Lung (tissue), 12 donors: ENCODE measurements around the gene LRRC40. TPM values are rescaled to one million over a fixed set of nuclear protein-coding genes. Genes with fewer than 3 reads are reported as not detected.

Source experiments
- ATAC-seq: fragments of 200-7000 bp; cut with Tn5 transposase; one replicate; pipeline ENCODE4 v1.9.1; 2020; ENCODE audit warnings: moderate number of reproducible peaks; ENCODE audit not compliant: insufficient read depth, low FRiP score
- DNase-seq, 3 donors: peaks; one replicate each; pipeline ENCODE4 v3.0.0-alpha.2; 2013 to 2017
- H3K27ac ChIP-seq, 2 donors: one replicate each; pipeline ENCODE4 v1.5.1; 2013; ENCODE audit warnings: mild to moderate bottlenecking in 2 of 2, moderate library complexity in 2 of 2, control low read depth in 1 of 2, inconsistent platforms in 1 of 2, low read depth in 1 of 2, low read length in 1 of 2
- H3K27me3 ChIP-seq, 3 donors: one replicate each; pipeline ENCODE4 v1.5.1; 2013; ENCODE audit warnings: low read length in 2 of 3; ENCODE audit not compliant: control insufficient read depth in 3 of 3, insufficient read depth in 3 of 3
- H3K36me3 ChIP-seq, 4 donors: one replicate each; pipeline ENCODE4 v1.5.1; 2013; ENCODE audit warnings: low read length in 4 of 4, mild to moderate bottlenecking in 1 of 4, moderate library complexity in 1 of 4; ENCODE audit not compliant: control insufficient read depth in 4 of 4, insufficient read depth in 4 of 4
- H3K4me1 ChIP-seq, 5 donors: one replicate each; pipeline ENCODE4 v1.5.1; 2013; ENCODE audit warnings: low read length in 5 of 5, mild to moderate bottlenecking in 2 of 5, moderate library complexity in 1 of 5; ENCODE audit not compliant: control insufficient read depth in 5 of 5, insufficient read depth in 5 of 5
- H3K4me3 ChIP-seq: one replicate; pipeline ENCODE4 v1.5.1; 2013; ENCODE audit warnings: mild to moderate bottlenecking, control low read depth, moderate library complexity
- H3K9ac ChIP-seq, 2 donors: one replicate each; pipeline ENCODE4 v1.5.1; 2013; ENCODE audit warnings: low read length in 2 of 2, control low read depth in 1 of 2; ENCODE audit not compliant: insufficient read depth in 1 of 2
- H3K9me3 ChIP-seq, 4 donors: one replicate each; pipeline ENCODE4 v1.5.1; 2013; ENCODE audit warnings: low read length in 3 of 4, mild to moderate bottlenecking in 1 of 4, moderate library complexity in 1 of 4; ENCODE audit not compliant: control insufficient read depth in 4 of 4, insufficient read depth in 3 of 4
- WGBS, 2 donors: extraction: QIAGEN DNeasy Blood & Tissue Kit; methylation state at CpG; one replicate each; pipeline ENCODE4 v1.1.7; 2013; 5-methylcytosine and 5-hydroxymethylcytosine counted together
- polyA plus RNA-seq, 2 donors: library from polyadenylated mRNA; stranded (reverse); fragments of 200-250 nt; gene quantifications; one replicate each; pipeline ENCODE4 v1.2.1, GENCODE V29; 2013
- total RNA-seq, 2 donors: library from RNA; depleted of rRNA in 1 of 2; stranded (reverse); fragments of >200 nt in 1 of 2; gene quantifications; one replicate each; pipeline ENCODE4 v1.2.1, GENCODE V29; 2014 to 2021
- TF ChIP-seq, protein P1 (sequence below): IDR thresholded peaks from 2 replicates; pipeline ENCODE4 v1.5.1; 2012; ENCODE audit warnings: mild to moderate bottlenecking; ENCODE audit errors: control extremely low read depth, extremely low read depth
- donor health status: control.
- donor health status: control.
- donor health status: Bipolar disorder and iron deficiency.
- donor health status: healthy.
- donor health status: DM: yes; HTN: yes; CAD: no.

The LRRC40 gene
- total and polyA plus RNA-seq, 4 donors, result 7.5 to 24.6 (median 10.6) TPM

DNA sequence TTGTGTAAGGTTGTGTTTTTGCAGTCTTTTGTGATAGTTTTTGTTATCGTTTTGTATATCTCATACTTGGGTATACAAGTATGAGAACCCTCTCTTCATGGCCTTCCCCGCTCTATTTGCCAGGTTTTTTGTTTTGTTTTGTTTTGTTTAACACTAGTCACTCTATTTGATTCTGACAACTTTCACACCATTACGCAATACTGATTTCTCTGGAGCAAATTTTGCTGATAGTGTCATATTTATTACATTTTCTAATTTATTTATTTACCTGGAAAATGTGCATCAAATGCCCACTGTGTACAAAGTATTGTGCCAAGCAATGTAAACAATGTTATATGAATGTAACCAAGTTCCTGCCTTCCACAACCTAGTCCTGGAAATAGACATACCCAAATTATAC lies 90.1 kb downstream of the LRRC40 start:
- TF ChIP-seq, protein P1, sequence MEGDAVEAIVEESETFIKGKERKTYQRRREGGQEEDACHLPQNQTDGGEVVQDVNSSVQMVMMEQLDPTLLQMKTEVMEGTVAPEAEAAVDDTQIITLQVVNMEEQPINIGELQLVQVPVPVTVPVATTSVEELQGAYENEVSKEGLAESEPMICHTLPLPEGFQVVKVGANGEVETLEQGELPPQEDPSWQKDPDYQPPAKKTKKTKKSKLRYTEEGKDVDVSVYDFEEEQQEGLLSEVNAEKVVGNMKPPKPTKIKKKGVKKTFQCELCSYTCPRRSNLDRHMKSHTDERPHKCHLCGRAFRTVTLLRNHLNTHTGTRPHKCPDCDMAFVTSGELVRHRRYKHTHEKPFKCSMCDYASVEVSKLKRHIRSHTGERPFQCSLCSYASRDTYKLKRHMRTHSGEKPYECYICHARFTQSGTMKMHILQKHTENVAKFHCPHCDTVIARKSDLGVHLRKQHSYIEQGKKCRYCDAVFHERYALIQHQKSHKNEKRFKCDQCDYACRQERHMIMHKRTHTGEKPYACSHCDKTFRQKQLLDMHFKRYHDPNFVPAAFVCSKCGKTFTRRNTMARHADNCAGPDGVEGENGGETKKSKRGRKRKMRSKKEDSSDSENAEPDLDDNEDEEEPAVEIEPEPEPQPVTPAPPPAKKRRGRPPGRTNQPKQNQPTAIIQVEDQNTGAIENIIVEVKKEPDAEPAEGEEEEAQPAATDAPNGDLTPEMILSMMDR, result no peak
- Histone ChIP-seq H3K27ac (no peak overlapping the region), H3K4me3 (no peak overlapping the region), H3K9ac (no peak overlapping the region), H3K4me1 (peaks cover 0 to 7% (median 0%) of the 10 kb centered on the region in 5 donors), H3K27me3 (no peaks in the 10 kb centered on the region), H3K9me3 (no peaks in the 10 kb centered on the region), H3K36me3 (no peaks in the 10 kb centered on the region)
- DNase-seq, result no peak
- ATAC-seq, result no peak
- WGBS, 2 donors, result 78 to 87% methylated on average over 3 of the region's 3 CpGs

DNA sequence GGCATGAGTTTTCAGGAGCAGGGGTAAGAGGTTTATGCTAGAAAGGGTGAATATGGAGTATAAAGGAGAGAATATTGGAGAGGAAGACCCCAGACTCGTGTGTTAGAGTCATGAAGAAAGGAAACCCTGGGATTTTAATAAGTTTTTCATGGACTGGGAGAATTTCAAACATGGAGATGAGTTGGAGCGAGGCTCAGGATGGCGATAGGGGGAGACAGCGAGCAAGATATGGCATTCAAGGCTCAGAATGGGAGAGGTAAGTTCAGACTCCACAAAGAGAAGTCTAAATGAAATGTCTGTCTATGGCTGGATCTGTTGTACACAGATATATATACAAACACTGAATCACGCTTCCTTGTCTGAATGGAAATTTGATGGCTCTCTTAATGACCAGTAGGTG lies 92.5 kb downstream of the LRRC40 start:
- no peak overlapping the region for H3K27ac ChIP-seq
- DNase-seq, result no peak
- 86 to 92% methylated on average over 5 of the region's 5 CpGs for WGBS, 2 donors
- H3K9ac ChIP-seq, result no peak overlapping the region
- ATAC-seq, result no peak
- H3K9me3 ChIP-seq, result no peaks in the 10 kb centered on the region
- H3K4me3 ChIP-seq, result no peak overlapping the region
- TF ChIP-seq, protein P1, result no peak
- H3K4me1 ChIP-seq, result peaks cover 0 to 26% (median under 1%) of the 10 kb centered on the region in 5 donors
- H3K36me3 ChIP-seq, result no peaks in the 10 kb centered on the region
- H3K27me3 ChIP-seq, result no peaks in the 10 kb centered on the region

DNA sequence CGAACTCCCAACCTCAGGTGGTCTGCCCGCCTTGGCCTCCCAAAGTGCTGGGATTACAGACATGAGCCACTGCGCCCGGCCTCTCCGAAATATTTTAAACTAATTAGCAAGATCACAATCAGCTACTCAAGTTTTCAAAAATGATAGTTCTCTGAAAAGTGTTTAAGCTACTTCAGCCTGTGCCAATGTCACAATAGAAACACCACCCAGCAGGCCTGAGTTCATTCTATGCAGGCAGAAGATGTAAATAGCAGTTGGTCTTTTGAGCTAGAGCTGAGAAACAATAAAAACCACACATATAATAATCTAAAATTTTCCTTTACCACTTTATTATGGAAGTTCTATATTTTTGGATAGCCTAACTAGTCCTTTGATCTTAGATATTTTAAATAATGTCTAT lies 96.1 kb downstream of the LRRC40 start:
- Histone ChIP-seq H3K27ac (no peak overlapping the region), H3K9ac (no peak overlapping the region), H3K9me3 (no peaks in the 10 kb centered on the region), H3K4me3 (no peak overlapping the region), H3K27me3 (no peaks in the 10 kb centered on the region), H3K4me1 (peaks cover 0 to 24% (median 4%) of the 10 kb centered on the region in 5 donors), H3K36me3 (no peaks in the 10 kb centered on the region)
- TF ChIP-seq, protein P1, result no peak
- WGBS, 2 donors, result 86 to 93% methylated on average over 5 of the region's 5 CpGs
- no peak for ATAC-seq
- DNase-seq, result peak; percentile 53 to 89 (median 87)

DNA sequence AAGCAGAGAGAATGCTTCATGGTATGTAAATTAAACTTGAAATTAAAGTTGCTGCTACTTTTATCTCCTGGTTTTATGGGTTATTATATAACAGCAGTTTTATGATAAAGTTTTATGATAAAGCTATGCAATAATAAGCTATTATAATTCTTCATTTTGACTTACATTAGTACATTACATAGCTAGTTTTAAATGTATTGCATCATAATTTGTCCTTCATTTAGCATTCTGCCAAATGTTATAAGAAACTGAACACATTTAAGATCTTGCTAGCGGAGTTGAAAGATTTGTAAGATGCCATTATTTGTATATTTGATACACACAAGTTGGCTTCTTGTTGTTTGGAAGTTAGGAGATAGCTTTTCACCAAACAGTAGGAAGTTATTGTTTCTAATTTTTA lies 101.6 kb downstream of the LRRC40 start:
- no peak overlapping the region for H3K4me3 ChIP-seq
- peak in 2 of 3 donors; percentile 49 to 54 for DNase-seq
- TF ChIP-seq, protein P1, result no peak
- no peak overlapping the region for H3K9ac ChIP-seq
- 85 to 92% methylated on average over 1 of the region's 1 CpG for WGBS, 2 donors
- no peak overlapping the region for H3K27ac ChIP-seq
- H3K4me1 ChIP-seq, result peaks cover 0 to 12% (median 3%) of the 10 kb centered on the region in 5 donors
- ATAC-seq, result no peak
- H3K9me3 ChIP-seq, result no peaks in the 10 kb centered on the region
- no peaks in the 10 kb centered on the region for H3K27me3 ChIP-seq
- H3K36me3 ChIP-seq, result no peaks in the 10 kb centered on the region
